ENCODE data around the gene ABCC3.

ABCC3 gene

GRCh38 chr17:50651661-50652060, 17.0 kb downstream of the ABCC3 start:
- no peak overlapping the region for H3K4me3 ChIP-seq (ENCODE audit: control insufficient read depth, low read depth, low read length)
- TF ChIP-seq, protein P1, sequence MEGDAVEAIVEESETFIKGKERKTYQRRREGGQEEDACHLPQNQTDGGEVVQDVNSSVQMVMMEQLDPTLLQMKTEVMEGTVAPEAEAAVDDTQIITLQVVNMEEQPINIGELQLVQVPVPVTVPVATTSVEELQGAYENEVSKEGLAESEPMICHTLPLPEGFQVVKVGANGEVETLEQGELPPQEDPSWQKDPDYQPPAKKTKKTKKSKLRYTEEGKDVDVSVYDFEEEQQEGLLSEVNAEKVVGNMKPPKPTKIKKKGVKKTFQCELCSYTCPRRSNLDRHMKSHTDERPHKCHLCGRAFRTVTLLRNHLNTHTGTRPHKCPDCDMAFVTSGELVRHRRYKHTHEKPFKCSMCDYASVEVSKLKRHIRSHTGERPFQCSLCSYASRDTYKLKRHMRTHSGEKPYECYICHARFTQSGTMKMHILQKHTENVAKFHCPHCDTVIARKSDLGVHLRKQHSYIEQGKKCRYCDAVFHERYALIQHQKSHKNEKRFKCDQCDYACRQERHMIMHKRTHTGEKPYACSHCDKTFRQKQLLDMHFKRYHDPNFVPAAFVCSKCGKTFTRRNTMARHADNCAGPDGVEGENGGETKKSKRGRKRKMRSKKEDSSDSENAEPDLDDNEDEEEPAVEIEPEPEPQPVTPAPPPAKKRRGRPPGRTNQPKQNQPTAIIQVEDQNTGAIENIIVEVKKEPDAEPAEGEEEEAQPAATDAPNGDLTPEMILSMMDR (IDR thresholded peaks at IDR 0.05; ENCODE audit: control insufficient read depth, insufficient read depth, low read depth, low read length, missing control alignments), result no peak
- DNase-seq (ENCODE audit: low read depth), result no peak

GRCh38 chr17:50653738-50654137, 19.1 kb downstream of the ABCC3 start:
- TF ChIP-seq, protein P1 (IDR thresholded peaks at IDR 0.05; ENCODE audit: control insufficient read depth, insufficient read depth, low read depth, low read length, missing control alignments), result no peak
- no peak for DNase-seq (ENCODE audit: low read depth)
- H3K4me3 ChIP-seq (ENCODE audit: control insufficient read depth, low read depth, low read length), result no peak overlapping the region

GRCh38 chr17:50656509-50656908, 21.8 kb downstream of the ABCC3 start:
- TF ChIP-seq, protein P1 (IDR thresholded peaks at IDR 0.05; ENCODE audit: control insufficient read depth, insufficient read depth, low read depth, low read length, missing control alignments), result no peak
- DNase-seq (ENCODE audit: low read depth), result no peak
- no peak overlapping the region for H3K4me3 ChIP-seq (ENCODE audit: control insufficient read depth, low read depth, low read length)

DNA sequence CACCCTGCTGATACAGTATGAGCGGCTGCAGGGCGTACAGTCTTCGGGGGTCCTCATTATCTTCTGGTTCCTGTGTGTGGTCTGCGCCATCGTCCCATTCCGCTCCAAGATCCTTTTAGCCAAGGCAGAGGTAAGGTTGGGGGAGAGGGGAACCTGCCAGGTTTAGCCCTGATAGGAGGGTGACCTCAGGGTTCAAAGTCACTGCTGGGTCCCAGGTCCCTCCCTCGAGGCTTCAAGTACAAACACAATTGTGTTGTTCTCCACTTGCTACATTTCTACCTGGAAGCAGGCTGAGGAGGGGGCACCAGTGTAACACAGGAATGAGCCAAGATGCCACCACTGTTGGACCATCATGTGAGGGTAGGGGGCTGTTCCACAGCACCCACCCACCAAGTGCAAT, 22.4 kb downstream of the ABCC3 start:
- no peak overlapping the region for H3K4me3 ChIP-seq (ENCODE audit: control insufficient read depth, low read depth, low read length)
- TF ChIP-seq, protein P1 (IDR thresholded peaks at IDR 0.05; ENCODE audit: control insufficient read depth, insufficient read depth, low read depth, low read length, missing control alignments), result no peak
- DNase-seq (ENCODE audit: low read depth), result no peak

DNA sequence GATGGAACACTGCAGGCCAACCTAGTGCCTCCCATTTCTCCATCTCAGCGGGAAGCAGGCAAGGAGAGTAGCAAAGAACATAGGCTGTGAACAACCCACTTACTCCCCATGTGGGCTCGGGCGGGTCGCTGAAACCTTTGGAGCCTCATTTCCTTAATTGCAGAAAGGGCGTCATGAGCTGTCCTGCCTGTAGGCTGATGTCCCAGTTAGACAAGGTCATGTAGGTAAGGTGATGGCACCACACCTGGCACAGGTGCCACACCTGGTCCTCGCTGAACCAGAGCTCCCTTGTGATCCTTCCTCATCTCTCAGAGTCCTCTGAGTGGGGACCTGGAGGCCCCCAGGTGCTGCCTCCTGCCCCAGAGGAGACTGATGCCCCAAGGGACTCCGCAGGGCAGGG, 22.9 kb downstream of the ABCC3 start:
- H3K4me3 ChIP-seq (ENCODE audit: control insufficient read depth, low read depth, low read length), result no peak overlapping the region
- TF ChIP-seq, protein P1 (IDR thresholded peaks at IDR 0.05; ENCODE audit: control insufficient read depth, insufficient read depth, low read depth, low read length, missing control alignments), result no peak
- no peak for DNase-seq (ENCODE audit: low read depth)

DNA sequence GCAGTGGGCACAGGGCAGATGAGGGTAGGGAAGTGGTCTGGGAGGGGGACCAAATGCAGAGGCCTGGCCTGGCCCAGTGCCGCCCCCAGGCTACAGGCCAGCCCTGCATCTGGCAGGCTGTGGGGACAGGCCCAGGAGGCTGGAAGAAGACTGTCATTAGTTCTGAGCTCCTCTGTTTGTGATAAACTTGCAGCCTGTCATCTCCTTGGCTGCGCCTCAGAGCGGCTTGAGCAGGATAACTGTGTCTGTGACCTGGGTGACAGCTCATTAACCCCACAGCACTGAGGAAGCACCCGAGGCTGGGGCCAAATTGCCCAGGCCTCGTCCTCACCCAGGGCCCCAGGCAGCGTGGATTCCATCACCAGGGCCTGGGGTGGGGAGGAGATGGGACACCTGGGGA, 23.9 kb downstream of the ABCC3 start:
- TF ChIP-seq, protein P1 (IDR thresholded peaks at IDR 0.05; ENCODE audit: control insufficient read depth, insufficient read depth, low read depth, low read length, missing control alignments), result no peak
- DNase-seq (ENCODE audit: low read depth), result no peak

DNA sequence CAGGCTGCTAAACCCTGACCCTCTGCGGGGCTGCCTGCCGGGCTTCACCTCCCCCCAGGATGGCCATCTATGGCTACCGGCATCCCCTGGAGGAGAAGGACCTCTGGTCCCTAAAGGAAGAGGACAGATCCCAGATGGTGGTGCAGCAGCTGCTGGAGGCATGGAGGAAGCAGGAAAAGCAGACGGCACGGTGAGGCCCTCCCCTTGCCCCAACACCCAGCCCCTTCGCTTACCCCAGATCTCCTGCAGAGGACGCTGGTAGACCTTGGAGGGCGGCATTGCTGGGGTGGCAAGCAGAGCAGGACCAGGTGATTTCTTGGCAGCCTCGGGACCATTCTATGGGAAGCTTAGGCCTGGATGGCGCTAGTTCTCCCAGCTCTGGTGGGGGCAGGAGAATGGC, 24.5 kb downstream of the ABCC3 start:
- no peak overlapping the region for H3K4me3 ChIP-seq (ENCODE audit: control insufficient read depth, low read depth, low read length)
- DNase-seq (ENCODE audit: low read depth), result no peak
- TF ChIP-seq, protein P1 (IDR thresholded peaks at IDR 0.05; ENCODE audit: control insufficient read depth, insufficient read depth, low read depth, low read length, missing control alignments), result no peak

More for the DNA sequence above, 23.9 kb downstream of the ABCC3 start:
- H3K4me3 ChIP-seq (ENCODE audit: control insufficient read depth, low read depth, low read length), result no peak overlapping the region
